ENCODE results near the gene ANTKMT.

ANTKMT gene

GRCh38 chr16:766008-766819 is 45.3 kb downstream of the ANTKMT start:
- DNase-seq, result no peak

- no peak for DNase-seq
Measured at GRCh38 chr16:766820-767640, 46.1 kb downstream of the ANTKMT start.

GRCh38 chr16:767743-768235 is 46.8 kb downstream of the ANTKMT start:
- DNase-seq, result no peak

GRCh38 chr16:768428-768827 is 47.5 kb downstream of the ANTKMT start:
- no peak for DNase-seq

- DNase-seq, result no peak
Measured at GRCh38 chr16:769184-769784, 48.3 kb downstream of the ANTKMT start.

GRCh38 chr16:769934-770333 is 49.0 kb downstream of the ANTKMT start:
- no peak for DNase-seq

GRCh38 chr16:770411-770810 is 49.5 kb downstream of the ANTKMT start:
- DNase-seq, result no peak
